Panc1 (cell line): ENCODE results near the gene OR11H6. TPM values are rescaled to one million over a fixed set of nuclear protein-coding genes. Genes with fewer than 3 reads are reported as not detected.
"Not testable (repeated sequence)": the region's sequence is repeated elsewhere in the genome, so short reads cannot be mapped to it uniquely, and the experiment has no call there.

Experiments used
- ATAC-seq: fragments of 200-7000 bp; cut with Tn5 transposase; 2 replicates; pipeline ENCODE4 v1.9.1; 2020; ENCODE audit warnings: mild to moderate bottlenecking, moderate library complexity
- Bru-seq: library from RNA; stranded (reverse); fragments of 400-500 nt; gene quantifications from one replicate; lab custom pipeline; 2021; lab: Mats Ljungman, UMichigan
- BruChase-seq, 2 experiments: library from RNA; stranded (reverse); fragments of 400-500 nt; gene quantifications; one replicate each; lab custom pipeline; 2021; lab: Mats Ljungman, UMichigan
- BruUV-seq: library from RNA; stranded (reverse); fragments of 400-500 nt; replicated peaks from 2 replicates; lab custom pipeline; 2021; lab: Mats Ljungman, UMichigan
- CTCF ChIA-PET: fragments of 300-600 bp; sonication (Branson Sonifier 250); formaldehyde crosslinking; loops from one replicate; lab custom pipeline; 2022; ENCODE audit warnings: antibody characterized with exemption; lab: Charles Lee
- POLR2A ChIA-PET: fragments of 300-600 bp; sonication (Branson Sonifier 250); formaldehyde crosslinking; loops from one replicate; lab custom pipeline; 2022; ENCODE audit warnings: antibody characterized with exemption; lab: Charles Lee
- DNase-seq: peaks from one replicate; pipeline ENCODE4 v3.0.0-alpha.2; 2010; ENCODE audit warnings: low read depth, low spot score
- H3K27ac ChIP-seq: 2 replicates; pipeline ENCODE4 v1.5.1; 2011; ENCODE audit warnings: mild to moderate bottlenecking, low read length, inconsistent platforms
- H3K27me3 ChIP-seq: fragments of 200-500 bp; sonication (Bioruptor generic); 2 replicates; pipeline ENCODE4 v1.6.0; 2014; ENCODE audit warnings: low read length, inconsistent platforms; ENCODE audit not compliant: control insufficient read depth, insufficient read depth
- H3K36me3 ChIP-seq: fragments of 200-500 bp; sonication (Bioruptor generic); 2 replicates; pipeline ENCODE4 v1.5.1; 2014; ENCODE audit warnings: inconsistent platforms, mild to moderate bottlenecking, low read length, moderate library complexity; ENCODE audit not compliant: control insufficient read depth, insufficient read depth
- H3K4me1 ChIP-seq: 2 replicates; pipeline ENCODE4 v1.5.1; 2011; ENCODE audit warnings: inconsistent platforms, mild to moderate bottlenecking, low read length, moderate library complexity; ENCODE audit not compliant: control insufficient read depth, insufficient read depth
- H3K4me3 ChIP-seq, 2 experiments: 2 replicates each; pipeline ENCODE4 v1.5.1; 2011 to 2012; ENCODE audit warnings: low read depth in 2 of 2, low read length in 2 of 2, mild to moderate bottlenecking in 2 of 2, inconsistent platforms in 1 of 2, moderate library complexity in 1 of 2
- H3K9me3 ChIP-seq: fragments of 200-500 bp; sonication (Bioruptor generic); 2 replicates; pipeline ENCODE4 v1.5.1; 2014; ENCODE audit warnings: low read depth, mild to moderate bottlenecking, inconsistent platforms, low read length, moderate library complexity; ENCODE audit not compliant: control insufficient read depth, insufficient read depth
- CTCF ChIP-seq: fragments of 450-650 bp; IDR thresholded peaks from 2 replicates; pipeline ENCODE4 v1.5.1; 2017; ENCODE audit warnings: mild to moderate bottlenecking
- POLR2AphosphoS5 ChIP-seq: IDR thresholded peaks from 2 replicates; pipeline ENCODE4 v1.6.1; 2012; ENCODE audit warnings: mild to moderate bottlenecking, low read depth, low read length, moderate library complexity
- SIN3A ChIP-seq: IDR thresholded peaks from 2 replicates; pipeline ENCODE4 v1.6.1; 2012; ENCODE audit warnings: low read depth, mild to moderate bottlenecking, low read length, moderate library complexity, borderline replicate concordance; ENCODE audit not compliant: insufficient read depth
- TCF7L2 ChIP-seq: IDR thresholded peaks from 2 replicates; pipeline ENCODE4 v1.6.1; 2011; ENCODE audit warnings: mild to moderate bottlenecking, low read depth, low read length, inconsistent platforms
- in situ Hi-C: cut with HindIII; loops from 2 replicates; pipeline ENCODE4 v1.10.0; 2016; ENCODE audit warnings: low sequenced_read_pairs, low pct_unique_long_range_greater_than_20kb
- intact Hi-C: fragments of 100-400 bp; cut with micrococcal nuclease; formaldehyde crosslinking; loops from one replicate; pipeline ENCODE4 v1.10.0; 2022; ENCODE audit not compliant: unreplicated experiment
- long read RNA-seq: library from polyadenylated mRNA; unstranded; transcript quantifications from one replicate; pipeline ENCODE4 v2.0.0, GENCODE V29; 2021; ENCODE audit not compliant: unreplicated experiment
- polyA plus RNA-seq: library from polyadenylated mRNA; unstranded; fragments of >200 nt; gene quantifications from one replicate; pipeline ENCODE4 v1.2.1, GENCODE V29; 2012; ENCODE audit warnings: missing spikeins; ENCODE audit not compliant: insufficient read length
- total RNA-seq: library from RNA; stranded (reverse); gene quantifications from one replicate; pipeline ENCODE4 v1.2.1, GENCODE V29; 2021; ENCODE audit not compliant: unreplicated experiment
- TF ChIP-seq, protein P1 (sequence below), 2 experiments: IDR thresholded peaks; 2 replicates each; pipeline ENCODE4 v1.6.1; 2011 to 2012; ENCODE audit warnings: low read depth in 2 of 2, control low read depth in 1 of 2, low read length in 1 of 2, mild to moderate bottlenecking in 1 of 2, moderate library complexity in 1 of 2; ENCODE audit not compliant: insufficient read depth in 1 of 2

The OR11H6 gene
- total RNA-seq (not detected), Bru-seq, nascent RNA (not detected), BruChase-seq, experiment 1, labeled RNA remaining after a 2-hour chase (not detected), BruChase-seq, experiment 2, labeled RNA remaining after a 6-hour chase (not detected)
- polyA plus RNA-seq = not detected
- long read RNA-seq = 0 reads

DNA sequence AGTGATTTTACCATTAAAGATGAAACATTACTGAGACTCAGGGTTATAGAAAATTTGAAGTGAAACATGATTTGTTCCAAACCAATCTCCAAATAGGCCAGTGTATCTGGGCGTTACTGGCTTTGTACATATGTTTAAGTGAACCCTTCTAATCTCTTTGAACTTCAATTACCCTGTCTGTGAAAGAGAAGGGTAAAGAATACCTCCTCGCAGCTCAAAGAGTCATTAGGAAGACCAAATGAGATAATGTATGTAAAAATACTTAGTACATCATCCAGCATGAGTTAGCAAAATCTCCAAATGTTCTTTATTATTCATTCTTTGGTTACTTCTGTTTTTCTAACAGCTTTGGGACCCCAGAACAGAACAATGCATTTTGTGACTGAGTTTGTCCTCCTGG, at the start of gene OR11H6:
OR11H6 (plus strand) TSS at position 301 of the 400 bp plus-strand sequence; CDS start at position 301, 0 bp downstream.
- no peaks in the 10 kb centered on the region for H3K36me3 ChIP-seq
- in situ Hi-C loops = no loop called here
- intact Hi-C loops = no loop called here
- TF ChIP-seq, protein P1, sequence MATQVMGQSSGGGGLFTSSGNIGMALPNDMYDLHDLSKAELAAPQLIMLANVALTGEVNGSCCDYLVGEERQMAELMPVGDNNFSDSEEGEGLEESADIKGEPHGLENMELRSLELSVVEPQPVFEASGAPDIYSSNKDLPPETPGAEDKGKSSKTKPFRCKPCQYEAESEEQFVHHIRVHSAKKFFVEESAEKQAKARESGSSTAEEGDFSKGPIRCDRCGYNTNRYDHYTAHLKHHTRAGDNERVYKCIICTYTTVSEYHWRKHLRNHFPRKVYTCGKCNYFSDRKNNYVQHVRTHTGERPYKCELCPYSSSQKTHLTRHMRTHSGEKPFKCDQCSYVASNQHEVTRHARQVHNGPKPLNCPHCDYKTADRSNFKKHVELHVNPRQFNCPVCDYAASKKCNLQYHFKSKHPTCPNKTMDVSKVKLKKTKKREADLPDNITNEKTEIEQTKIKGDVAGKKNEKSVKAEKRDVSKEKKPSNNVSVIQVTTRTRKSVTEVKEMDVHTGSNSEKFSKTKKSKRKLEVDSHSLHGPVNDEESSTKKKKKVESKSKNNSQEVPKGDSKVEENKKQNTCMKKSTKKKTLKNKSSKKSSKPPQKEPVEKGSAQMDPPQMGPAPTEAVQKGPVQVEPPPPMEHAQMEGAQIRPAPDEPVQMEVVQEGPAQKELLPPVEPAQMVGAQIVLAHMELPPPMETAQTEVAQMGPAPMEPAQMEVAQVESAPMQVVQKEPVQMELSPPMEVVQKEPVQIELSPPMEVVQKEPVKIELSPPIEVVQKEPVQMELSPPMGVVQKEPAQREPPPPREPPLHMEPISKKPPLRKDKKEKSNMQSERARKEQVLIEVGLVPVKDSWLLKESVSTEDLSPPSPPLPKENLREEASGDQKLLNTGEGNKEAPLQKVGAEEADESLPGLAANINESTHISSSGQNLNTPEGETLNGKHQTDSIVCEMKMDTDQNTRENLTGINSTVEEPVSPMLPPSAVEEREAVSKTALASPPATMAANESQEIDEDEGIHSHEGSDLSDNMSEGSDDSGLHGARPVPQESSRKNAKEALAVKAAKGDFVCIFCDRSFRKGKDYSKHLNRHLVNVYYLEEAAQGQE (IDR thresholded peaks at IDR 0.05; ENCODE audit: insufficient read depth in 1 of 2, low read depth in 2 of 2, low read length in 1 of 2) = no peak
- TF ChIP-seq SIN3A = no peak
- no peak for TF ChIP-seq TCF7L2
- no peak for TF ChIP-seq CTCF
- TF ChIP-seq POLR2AphosphoS5 = no peak
- no peak within 1 kb of the TSS for H3K4me3 ChIP-seq
- no peaks in the 10 kb centered on the region for H3K4me1 ChIP-seq
- H3K27ac ChIP-seq = no peak within 1 kb of the TSS
- DNase-seq (no peak), ATAC-seq (no peak)
- no peaks in the 10 kb centered on the region for H3K27me3 ChIP-seq
- no TSS peak for BruUV-seq
- no peaks in the 10 kb centered on the region for H3K9me3 ChIP-seq
- ChIA-PET POLR2A (no interaction called here), CTCF (no interaction called here)

DNA sequence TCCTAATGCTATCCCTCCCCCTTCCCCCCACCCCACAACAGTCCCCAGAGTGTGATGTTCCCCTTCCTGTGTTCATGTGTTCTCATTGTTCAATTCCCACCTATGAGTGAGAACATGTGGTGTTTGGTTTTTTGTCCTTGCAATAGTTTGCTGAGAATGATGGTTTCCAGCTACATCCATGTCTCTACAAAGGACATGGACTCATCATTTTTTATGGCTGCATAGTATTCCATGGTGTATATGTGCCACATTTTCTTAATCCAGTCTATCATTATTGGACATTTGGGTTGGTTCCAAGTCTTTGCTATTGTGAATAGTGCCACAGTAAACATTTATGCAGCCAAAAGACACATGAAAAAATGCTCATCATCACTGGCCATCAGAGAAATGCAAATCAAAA, 49.3 kb upstream of the OR11H6 start:
- BruUV-seq, H3K4me3 ChIP-seq, H3K36me3 ChIP-seq, H3K9me3 ChIP-seq, POLR2A ChIA-PET, ATAC-seq, in situ Hi-C loops, H3K27ac ChIP-seq, CTCF ChIA-PET, H3K27me3 ChIP-seq, DNase-seq, intact Hi-C loops, H3K4me1 ChIP-seq: not testable (repeated sequence)

- in situ Hi-C loops = no loop called here
- TF ChIP-seq TCF7L2 (no peak), CTCF (no peak), SIN3A (no peak), POLR2AphosphoS5 (no peak)
- TF ChIP-seq, protein P1 (IDR thresholded peaks at IDR 0.05; ENCODE audit: insufficient read depth in 1 of 2, low read depth in 2 of 2, low read length in 1 of 2) = no peak
- no peaks in the 10 kb centered on the region for H3K27me3 ChIP-seq
- intact Hi-C loops = no loop called here
- no peaks in the 10 kb centered on the region for H3K36me3 ChIP-seq
- no peaks in the 10 kb centered on the region for H3K9me3 ChIP-seq
- DNase-seq (no peak), ATAC-seq (no peak)
- no peak overlapping the region for H3K4me3 ChIP-seq
- CTCF ChIA-PET = no interaction called here
- no peak overlapping the region for H3K27ac ChIP-seq
- POLR2A ChIA-PET = no interaction called here
- BruUV-seq = no TSS peak
- H3K4me1 ChIP-seq = no peaks in the 10 kb centered on the region
These were observed 47.2 kb upstream of the OR11H6 start for GRCh38 chr14:20176330-20176729.
